Activated naive CD4-positive, alpha-beta T cell (primary cell): Measurements from ENCODE around the gene SLC8A2.
A peak's percentile ranks its signal among the peaks of the same experiment; 100 is the strongest.

Experiments used
- DNase-seq, 4 experiments: peaks; one replicate each; lab custom pipeline; 2025; lab: John Stamatoyannopoulos, UW

SLC8A2 gene

GRCh38 chr19:47430041-47430802 lies 41.5 kb downstream of the SLC8A2 start:
- no peak for DNase-seq

GRCh38 chr19:47429140-47429793 lies 42.4 kb downstream of the SLC8A2 start:
- DNase-seq, result no peak

DNA sequence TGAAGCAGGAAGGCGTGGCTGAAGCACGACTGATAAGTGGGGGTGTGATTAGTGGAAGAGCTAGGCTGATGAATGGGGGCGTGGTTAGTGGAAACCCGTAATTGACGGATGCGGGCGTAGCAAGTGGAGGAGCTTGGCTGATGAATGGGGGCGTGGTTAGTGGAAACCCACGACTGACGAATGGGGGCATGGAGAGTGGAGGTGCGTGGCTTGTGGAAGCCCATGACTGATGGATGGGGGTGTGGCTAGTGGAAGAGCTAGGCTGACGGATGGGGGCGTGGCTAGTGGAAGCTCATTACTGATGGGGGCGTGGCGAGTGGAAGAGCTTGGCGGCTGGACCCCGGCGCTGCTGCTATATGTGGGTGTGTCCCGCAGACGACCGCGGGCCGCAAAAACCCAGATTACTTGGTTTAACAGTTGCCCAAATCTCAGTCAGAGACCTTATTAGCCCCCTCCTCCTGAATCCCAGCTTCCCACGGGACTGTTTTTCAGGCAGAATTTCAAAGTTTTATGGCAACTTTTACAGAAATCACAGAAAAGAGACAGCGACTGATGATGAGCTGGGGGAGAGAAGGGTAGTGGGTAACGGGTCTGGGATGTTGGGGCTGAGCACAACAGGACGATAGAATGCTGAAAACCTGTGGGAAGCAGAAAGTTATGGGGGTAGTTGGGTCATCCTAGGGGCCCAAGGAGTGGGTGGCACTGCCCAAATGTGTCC lies 43.4 kb downstream of the SLC8A2 start:
- DNase-seq, result peak in 3 of 4 experiments; percentile 35 to 60 (median 50)

- DNase-seq, result peak; percentile 24 to 53 (median 38)
Measured at GRCh38 chr19:47427241-47428176, 44.2 kb downstream of the SLC8A2 start.

- DNase-seq, result no peak
Measured at GRCh38 chr19:47423203-47423882, 48.4 kb downstream of the SLC8A2 start.

DNA sequence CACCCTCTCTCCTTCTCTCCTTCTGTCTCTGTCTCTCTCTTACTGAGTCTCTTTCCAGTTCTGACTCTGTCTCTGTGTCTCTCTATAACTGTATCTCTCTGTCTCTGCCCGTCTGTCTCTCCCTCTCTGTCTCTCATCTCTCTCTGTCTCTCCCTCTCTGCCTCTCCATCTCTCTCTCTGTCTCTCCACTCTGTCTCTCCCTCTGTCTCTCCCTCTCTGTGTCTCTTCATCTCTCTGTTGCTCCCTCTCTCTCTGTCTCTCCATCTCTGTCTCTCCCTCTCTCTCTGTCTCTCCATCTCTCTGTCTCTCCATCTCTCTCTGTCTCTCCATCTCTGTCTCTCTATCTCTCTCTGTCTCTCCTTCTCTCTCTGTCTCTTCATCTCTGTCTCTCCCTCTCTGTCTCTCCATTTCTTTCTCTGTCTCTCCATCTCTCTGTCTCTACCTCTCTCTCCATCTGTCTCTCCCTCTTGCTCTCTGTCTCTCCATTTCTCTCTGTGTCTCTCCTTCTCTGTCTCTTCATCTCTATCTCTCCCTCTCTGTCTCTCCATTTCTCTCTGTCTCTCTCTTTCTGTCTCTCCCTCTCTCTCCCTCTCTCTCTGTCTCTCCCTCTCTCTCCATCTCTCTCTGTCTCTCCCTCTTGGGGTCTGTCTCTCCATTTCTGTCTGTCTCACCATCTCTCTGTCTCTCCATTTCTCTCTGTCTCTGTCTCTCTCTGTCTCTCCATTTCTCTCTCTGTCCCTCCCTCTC lies 49.1 kb downstream of the SLC8A2 start:
- DNase-seq, result no peak

GRCh38 chr19:47421844-47422395 lies 49.8 kb downstream of the SLC8A2 start:
- no peak for DNase-seq

DNA sequence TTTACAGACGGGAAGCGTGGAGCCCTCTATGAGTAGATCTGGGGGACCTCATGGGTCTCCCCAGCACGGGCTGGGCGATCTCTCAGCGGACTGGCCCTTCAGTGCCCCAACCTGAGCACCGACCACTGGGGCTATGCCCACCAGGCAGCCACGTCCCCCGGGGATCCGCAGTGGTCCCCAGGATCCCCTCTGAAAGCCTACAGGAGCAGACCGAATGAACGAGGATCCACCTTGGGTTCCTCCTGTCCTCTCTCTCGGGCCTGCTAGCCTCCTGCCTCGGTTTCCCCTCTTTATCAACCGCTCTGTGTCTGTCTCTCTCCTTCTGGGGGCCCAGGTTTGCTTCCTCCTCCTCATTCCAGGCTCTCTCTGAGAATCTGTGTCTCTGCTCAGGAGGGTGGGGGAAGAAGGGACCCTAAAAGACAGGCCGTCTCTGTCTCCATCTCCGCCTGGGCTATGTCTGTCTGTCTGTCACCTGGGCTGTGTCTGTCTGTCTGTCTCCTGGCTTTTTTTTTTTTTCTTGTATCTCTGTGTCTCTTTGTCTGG lies 50.4 kb downstream of the SLC8A2 start:
- DNase-seq, result no peak

DNA sequence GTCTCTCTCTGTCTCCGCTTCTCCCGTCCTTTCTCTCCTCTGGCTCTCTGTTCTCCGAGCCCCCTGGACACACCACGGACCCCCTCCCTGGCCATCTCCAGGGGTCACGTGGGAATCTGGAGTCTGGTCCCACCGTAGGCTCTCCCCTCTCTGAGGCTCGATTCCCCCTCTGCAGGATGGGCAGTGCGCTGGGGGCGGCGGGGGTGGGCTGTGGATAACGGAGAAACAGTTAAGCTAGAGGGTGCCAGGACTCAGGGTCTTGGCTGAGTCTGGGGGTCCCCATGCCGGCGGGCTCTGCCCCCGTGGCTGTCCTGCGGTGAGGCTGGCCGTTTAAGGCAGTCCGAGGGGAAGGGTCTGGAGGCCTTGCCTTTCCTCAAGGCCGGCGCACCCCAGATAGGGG lies 51.9 kb downstream of the SLC8A2 start:
- no peak for DNase-seq

GRCh38 chr19:47419030-47419783 lies 52.5 kb downstream of the SLC8A2 start, which contains the start of gene MEIS3:
MEIS3 (minus strand) TSS chr19:47419527; CDS start chr19:47419081, 446 bp downstream.
- DNase-seq, result no peak

DNA sequence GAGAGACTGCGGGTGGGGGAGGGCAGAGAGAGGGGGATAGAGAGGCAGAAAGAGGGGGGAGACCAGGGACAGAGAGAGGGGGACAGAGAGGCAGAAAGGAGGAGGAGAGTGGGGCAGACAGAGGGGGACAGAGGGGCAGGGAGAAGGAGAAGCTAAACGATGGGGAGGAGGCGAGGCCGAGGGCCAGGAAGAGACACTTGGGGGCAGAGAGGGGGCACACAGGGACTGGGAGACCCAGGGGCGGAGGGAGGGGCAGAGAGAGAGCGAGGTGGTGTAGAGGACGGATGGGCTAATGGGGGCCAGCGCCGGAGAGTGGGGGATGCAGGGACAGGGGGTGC lies 53.0 kb downstream of the SLC8A2 start:
- no peak for DNase-seq

GRCh38 chr19:47417746-47418691 lies 53.7 kb downstream of the SLC8A2 start:
- DNase-seq, result no peak

DNA sequence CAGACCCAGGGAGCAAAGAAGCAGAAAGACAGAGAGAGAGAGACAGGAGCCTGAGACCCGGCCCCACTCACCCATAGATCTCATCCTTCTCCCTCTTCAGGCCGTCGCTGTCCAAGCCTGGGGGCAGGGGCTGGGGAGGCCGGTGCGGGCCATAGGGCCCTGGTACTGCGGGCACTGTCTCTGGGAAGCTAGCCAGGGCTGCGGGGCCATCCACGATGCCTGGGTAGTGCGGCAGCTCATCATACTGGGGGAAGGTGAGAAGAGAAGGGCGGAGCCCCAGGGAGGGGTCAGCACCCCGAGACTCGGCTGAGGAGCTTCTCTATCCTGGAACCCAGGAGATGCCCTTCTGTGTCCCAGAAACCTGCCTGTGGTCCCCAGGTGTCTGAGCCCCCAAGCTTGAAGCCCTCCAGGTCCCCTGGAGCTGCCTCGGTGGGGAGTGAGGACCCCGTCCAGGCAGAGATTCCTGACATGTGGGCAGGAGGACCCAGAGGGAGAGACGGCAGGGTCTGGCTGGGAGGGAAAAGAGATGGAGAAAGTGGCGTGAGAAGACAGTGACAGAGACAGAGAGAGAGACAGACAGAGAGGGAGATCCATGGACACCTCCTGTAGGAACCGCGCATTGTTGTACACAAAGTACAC lies 54.5 kb downstream of the SLC8A2 start:
- no peak for DNase-seq

GRCh38 chr19:47416643-47416985 lies 55.1 kb downstream of the SLC8A2 start:
- no peak for DNase-seq

DNA sequence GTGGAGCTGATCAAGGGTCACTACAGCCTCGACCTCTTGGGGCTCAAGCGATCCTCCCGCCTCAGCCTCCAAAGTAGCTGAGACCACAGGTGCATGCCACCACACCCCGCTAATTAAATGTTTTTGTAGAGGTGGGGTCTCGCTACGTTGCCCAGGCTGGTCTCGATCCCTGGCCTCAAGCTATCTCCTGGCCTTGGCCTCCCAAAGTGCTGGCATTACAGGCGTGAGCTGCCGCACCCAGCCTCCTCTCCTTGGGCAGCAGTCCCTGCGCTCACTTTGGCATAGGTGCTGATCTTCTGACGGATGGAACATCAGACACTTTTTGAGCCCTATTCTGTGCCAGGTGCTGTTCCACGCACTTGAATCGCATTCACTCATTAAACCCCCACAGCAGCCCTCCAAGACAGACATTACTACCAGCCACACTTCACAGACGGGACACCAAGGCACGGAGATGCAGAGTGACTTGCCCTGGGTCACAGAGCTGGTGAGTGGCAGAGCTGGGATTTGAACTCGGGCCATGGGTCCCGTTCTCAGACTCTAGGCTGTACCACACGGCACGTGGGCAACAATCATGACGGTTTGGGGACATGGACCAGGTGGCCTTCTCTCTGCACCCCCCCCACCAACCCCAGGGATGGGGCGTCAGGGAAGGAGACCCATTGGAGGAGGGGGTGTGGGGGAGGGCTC lies 55.6 kb downstream of the SLC8A2 start:
- DNase-seq, result no peak

DNA sequence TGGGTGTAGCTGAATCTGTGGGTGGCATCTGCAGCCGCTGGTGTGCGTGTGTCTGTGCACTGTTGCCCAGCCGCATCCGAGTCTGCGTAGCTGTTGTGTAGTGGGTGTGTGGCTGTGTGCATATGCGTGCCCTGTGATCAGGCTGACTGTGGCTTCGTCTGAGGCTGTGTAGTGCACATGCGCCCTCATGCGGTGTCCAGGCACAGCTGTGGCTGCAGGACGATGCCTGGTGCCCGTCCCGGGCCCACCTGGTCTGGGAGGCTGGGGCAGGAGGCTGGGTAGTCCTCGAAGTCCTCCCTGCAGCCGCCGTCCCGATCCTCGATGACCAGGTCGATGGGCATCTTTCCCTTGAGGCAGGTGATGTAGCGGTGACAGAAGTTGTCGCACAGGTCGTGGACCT lies 57.2 kb downstream of the SLC8A2 start:
- DNase-seq, result no peak

- DNase-seq, result no peak
Measured at GRCh38 chr19:47413941-47414340, 57.8 kb downstream of the SLC8A2 start.
